ENCODE data around the gene TRMT44.
"Not testable (repeated sequence)": the region's sequence is repeated elsewhere in the genome, so short reads cannot be mapped to it uniquely, and the experiment has no call there.

Gene TRMT44

DNA sequence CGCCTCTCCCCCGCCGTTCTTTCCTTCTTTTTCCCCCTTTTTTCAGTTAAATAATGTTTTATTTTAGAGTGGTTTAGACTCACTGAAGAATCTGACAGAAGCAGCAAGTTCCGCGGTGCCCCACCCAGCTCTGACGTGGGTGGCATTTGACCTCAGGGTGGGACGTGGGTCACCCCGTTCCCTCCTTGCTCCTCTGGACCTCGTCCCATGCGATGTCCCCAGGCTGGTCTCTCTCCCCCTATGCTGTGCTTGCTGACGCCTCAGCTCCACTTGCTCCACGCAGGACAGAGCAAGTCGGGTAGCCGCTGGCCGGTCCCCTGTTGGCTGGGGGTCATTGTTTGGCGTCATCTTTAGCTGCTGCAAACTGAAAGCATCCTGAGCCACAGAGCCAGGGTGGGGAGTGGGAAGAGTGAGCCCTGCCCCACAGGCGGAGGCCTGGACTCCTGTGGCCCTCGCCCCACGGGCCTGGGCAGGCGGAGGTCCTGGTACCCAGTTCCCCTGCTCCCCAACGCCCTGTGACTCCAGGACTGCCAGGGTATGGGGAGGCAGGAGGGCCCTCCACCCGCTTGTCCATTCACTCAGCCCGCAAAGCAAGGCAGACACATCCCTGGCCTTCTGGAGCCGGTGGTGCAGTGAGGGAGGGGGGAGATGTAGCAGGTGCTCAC, 30.8 kb downstream of the TRMT44 start:
- no peak for DNase-seq

GRCh38 chr4:8472158-8472688, 31.6 kb downstream of the TRMT44 start:
- DNase-seq, result no peak

GRCh38 chr4:8472689-8473197, 32.2 kb downstream of the TRMT44 start:
- DNase-seq, result no peak

GRCh38 chr4:8473198-8473919, 32.8 kb downstream of the TRMT44 start:
- no peak for DNase-seq

- DNase-seq, result no peak
These were observed 33.5 kb downstream of the TRMT44 start for GRCh38 chr4:8473920-8474590.

DNA sequence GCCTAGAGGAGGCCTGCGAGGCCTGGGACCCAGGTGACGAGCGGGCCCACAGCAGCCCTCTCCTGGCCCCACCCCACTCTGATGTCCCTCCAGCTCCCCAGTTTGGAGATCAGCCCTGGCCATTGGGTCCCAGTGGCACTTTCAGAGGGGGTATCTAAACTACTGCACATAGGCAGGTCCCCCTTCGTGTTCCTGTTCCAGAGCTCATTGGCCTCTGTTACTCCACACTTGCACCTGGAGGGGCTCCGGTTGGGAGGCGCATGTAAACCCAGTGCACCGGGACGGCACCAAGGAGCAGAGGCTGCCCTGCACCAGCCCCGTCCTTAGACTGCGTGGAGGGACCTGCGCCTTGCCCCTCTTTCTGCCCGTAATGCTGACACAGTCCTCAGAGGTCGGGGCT, 34.3 kb downstream of the TRMT44 start:
- no peak for DNase-seq

- DNase-seq, result no peak
These were observed 35.4 kb downstream of the TRMT44 start for GRCh38 chr4:8475751-8476575.

DNA sequence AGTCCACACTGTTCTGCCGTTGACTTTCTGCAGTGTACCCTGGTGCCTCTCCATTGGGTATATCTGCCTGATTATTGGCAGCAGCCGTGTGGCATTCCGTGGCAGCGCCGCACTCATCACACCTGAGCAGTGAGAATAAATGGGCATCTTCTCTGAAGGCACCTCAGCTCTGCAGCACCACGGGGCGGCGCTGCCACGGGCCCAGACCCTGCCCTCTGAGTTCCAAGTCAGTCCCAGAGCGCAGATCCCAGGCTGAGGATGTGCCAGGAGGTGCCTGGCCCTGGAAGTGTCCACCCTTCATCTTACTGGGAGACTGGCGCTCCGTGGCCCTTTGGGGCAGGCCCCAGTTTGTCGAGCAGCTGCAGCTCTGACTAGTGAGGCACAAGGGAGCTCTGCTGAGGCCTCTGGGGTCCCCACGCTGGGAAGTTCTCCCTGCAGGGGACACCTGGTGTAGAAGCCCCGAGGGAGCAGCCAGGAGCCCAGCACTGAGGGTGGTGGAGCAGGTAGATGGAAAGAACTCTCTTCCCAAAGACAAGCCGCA, 36.6 kb downstream of the TRMT44 start:
- no peak for DNase-seq

GRCh38 chr4:8477676-8478075, 37.1 kb downstream of the TRMT44 start:
- DNase-seq, result no peak

- no peak for DNase-seq
These were observed 37.8 kb downstream of the TRMT44 start for GRCh38 chr4:8478371-8478770.

- no peak for DNase-seq
These were observed 38.5 kb downstream of the TRMT44 start for GRCh38 chr4:8478801-8479744.

DNA sequence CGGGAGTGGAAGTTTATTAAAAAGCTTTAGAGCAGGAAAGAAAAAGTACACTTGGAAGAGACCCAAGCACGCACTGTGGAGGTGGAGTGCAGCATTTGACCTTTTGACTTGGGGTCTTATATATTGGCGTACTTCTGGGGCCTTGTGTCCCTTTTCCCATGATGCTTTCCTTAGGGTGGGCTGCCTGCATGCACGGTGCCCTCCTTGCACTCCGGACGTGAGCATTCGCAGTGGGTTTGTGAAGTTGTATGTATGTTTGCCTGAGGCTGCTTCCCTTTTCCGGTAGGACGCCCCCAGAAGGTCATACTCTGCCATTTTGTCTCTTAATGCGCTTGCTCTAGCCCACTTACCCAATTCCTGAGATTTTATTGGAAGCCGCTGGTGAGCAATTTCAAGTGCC, 39.6 kb downstream of the TRMT44 start:
- DNase-seq, result no peak

- not testable (repeated sequence) for DNase-seq
These were observed 46.1 kb downstream of the TRMT44 start for GRCh38 chr4:8486643-8487042.

DNA sequence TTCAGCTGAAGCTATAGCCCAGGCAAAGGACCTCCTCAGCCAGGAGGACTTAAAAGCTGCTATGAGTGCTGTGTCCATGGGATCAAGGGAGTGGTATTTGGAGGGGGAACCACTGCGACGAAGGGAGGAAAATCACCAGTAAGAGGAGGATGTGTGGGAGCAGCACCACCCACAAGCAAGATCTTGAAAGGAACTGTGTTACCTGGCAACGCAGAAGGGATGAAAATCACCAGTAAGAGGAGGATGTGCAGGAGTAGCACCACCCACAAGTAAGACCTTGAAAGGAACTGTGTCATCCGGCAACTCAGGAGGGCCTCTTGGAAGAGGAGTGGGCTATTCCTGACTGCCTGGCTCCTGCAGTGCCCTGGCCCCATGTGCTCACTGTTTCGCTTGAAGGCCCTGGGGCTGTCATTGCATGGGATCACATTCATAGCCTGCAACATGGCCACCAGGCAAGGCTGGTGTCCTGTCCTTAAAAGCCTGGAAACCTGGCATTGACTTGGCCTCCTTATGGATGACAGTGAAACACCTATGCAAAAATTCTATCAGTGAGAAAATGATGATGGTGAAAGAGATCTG, 48.3 kb downstream of the TRMT44 start:
- no peak for DNase-seq

DNA sequence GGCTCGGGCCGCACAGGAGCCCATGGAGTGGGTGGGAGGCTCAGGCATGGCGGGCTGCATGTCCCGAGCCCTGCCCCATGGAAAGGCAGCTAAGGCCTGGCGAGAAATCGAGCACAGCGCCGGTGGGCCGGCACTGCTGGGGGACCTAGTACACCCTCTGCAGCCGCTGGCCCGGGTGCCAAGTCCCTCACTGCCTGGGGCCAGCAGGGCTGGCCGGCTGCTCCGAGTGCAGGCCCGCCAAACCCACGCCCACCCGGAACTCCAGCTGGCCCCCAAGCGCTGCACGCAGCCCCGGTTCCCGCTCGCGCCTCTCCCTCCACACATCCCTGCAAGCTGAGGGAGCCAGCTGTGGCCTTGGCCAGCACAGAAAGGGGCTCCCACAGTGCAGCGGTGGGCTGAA, 50.9 kb downstream of the TRMT44 start:
- not testable (repeated sequence) for DNase-seq

- DNase-seq, result no peak
These were observed 51.6 kb downstream of the TRMT44 start for GRCh38 chr4:8492174-8492573.

GRCh38 chr4:8493484-8493883, 52.9 kb downstream of the TRMT44 start:
- DNase-seq, result no peak

GRCh38 chr4:8494218-8494617, 53.6 kb downstream of the TRMT44 start:
- no peak for DNase-seq

DNA sequence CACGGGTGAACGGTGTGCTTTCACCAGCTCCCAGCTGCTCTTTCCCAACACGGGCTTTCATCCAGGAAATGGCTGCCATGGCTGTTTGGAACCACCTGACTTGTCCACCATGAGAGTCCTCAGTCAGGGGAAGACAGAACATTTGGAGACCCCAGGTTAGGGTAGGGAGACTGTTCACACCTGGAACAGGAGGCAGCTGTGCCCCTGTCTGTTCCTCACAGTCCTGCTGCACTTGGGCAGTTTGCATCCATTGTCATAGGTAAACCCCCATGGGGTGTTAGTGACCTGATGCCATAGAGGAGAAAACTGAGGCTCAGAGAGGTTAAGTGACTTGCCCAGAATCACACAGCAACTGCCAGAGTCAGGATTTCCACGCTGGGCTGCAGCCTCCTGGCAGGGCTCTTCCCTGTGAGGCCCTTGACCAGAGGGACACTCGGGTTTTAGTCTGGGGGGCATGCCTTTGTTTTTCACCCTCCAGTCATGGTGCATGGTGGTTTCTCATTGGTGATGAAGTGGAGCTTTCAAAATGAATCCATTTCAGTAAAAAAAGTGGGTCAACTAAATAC, 54.5 kb downstream of the TRMT44 start:
- DNase-seq, result no peak

DNA sequence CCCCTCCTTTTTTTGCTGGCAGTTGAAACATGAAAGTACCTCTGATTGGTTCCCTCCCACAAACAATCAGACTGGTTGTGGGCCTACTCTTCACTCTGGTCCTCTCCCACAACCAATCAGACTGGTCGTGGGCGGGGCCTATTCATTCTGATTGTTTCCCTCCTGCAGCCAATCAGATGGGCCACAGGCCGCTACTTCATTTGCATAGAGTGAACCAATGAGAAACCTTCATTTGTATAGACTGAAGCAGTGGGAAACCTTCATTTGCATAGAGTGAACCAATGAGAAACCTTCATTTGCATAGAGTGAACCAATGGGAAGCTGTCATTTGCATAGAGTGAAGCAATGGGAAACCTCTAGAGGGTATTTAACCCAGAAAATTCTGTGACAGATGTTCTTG, 55.2 kb downstream of the TRMT44 start:
- no peak for DNase-seq

GRCh38 chr4:8497762-8498161, 57.2 kb downstream of the TRMT44 start:
- DNase-seq, result no peak
